Prostate gland (tissue), 2 donors: Measurements from ENCODE around the gene PDZRN4. TPM values are rescaled to one million over a fixed set of nuclear protein-coding genes. Genes with fewer than 3 reads are reported as not detected.

Experiments
- DNase-seq: peaks from one replicate; pipeline ENCODE4 v3.0.0-alpha.2; 2019; ENCODE audit warnings: low spot score
- H3K27ac ChIP-seq, 2 donors: fragments of 200-600 bp; sonication (generic); 2 replicates each; pipeline ENCODE4 v1.5.1; 2017 to 2019
- H3K27me3 ChIP-seq: fragments of 200-600 bp; sonication (generic); replicated peaks from 2 replicates; pipeline ENCODE4 v1.5.1; 2019; ENCODE audit not compliant: insufficient read depth
- H3K36me3 ChIP-seq, 2 donors: fragments of 200-600 bp; sonication (generic); 1 replicate in 1 of 2; 2 replicates in 1 of 2; pipeline versions ENCODE4 v1.5.1 to v1.8.1; 2017 to 2019
- H3K4me1 ChIP-seq: fragments of 200-600 bp; sonication (generic); replicated peaks from 2 replicates; pipeline ENCODE4 v1.5.1; 2019
- H3K4me3 ChIP-seq, 2 donors: fragments of 200-600 bp; sonication (generic); 2 replicates each; pipeline ENCODE4 v1.5.1; 2017 to 2019
- H3K9me3 ChIP-seq: fragments of 200-600 bp; sonication (generic); 2 replicates; pipeline ENCODE4 v1.5.1; 2017
- POLR2A ChIP-seq: fragments of 450-650 bp; IDR thresholded peaks from one replicate; pipeline ENCODE4 v1.6.1; 2016; ENCODE audit warnings: antibody characterized with exemption, mild to moderate bottlenecking
- POLR2AphosphoS5 ChIP-seq: sonication (generic); formaldehyde crosslinking; IDR thresholded peaks from one replicate; pipeline ENCODE4 v1.6.1; 2017; ENCODE audit warnings: antibody characterized with exemption
- WGBS: methylation state at CpG from one replicate; pipeline ENCODE4 v1.1.5; 2018; 5-methylcytosine and 5-hydroxymethylcytosine counted together
- intact Hi-C: fragments of 100-400 bp; cut with DNase I; formaldehyde crosslinking; loops from one replicate; pipeline ENCODE4 v1.14.2; 2022
- total RNA-seq, 2 donors: library from RNA; depleted of rRNA; stranded (reverse); fragments of >200 nt; gene quantifications; one replicate each; pipeline ENCODE4 v1.1.0, GENCODE V29; 2016
- TF ChIP-seq, protein P1 (sequence below), 4 experiments: fragments of 200-600 bp in 2 of 4; fragments of 450-650 bp in 2 of 4; sonication (generic) in 2 of 4; IDR thresholded peaks; 1 replicate in 3 of 4; 2 replicates in 1 of 4; pipeline ENCODE4 v1.5.1; 2016 to 2019; ENCODE audit warnings: antibody characterized with exemption in 4 of 4, mild to moderate bottlenecking in 2 of 4, moderate library complexity in 2 of 4

The PDZRN4 gene
- total RNA-seq, 2 donors from 2014 or later, result 6.5 to 21.1 TPM

DNA sequence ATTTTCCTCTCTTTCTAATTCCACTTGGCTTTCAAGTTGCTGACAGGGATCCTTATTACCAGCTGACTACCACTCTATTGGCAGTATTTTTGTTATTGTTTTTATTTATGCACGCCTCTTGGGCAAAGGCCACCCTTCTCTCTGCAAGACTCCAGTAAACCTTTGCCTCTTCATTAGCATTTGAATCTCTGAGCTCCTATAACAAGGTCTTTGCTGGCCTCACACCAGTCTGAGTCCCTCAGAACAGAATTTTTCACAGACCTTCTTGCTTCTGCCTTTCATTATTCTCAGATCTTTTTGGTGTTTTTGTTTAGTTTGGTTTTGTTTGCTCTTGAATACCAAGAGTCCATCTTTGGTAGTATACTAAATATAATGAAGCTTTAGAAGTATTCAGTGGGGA lies 145.9 kb downstream of the PDZRN4 start:
- Histone ChIP-seq H3K4me3 (no peak overlapping the region), H3K9me3 (no peaks in the 10 kb centered on the region), H3K27me3 (no peaks in the 10 kb centered on the region), H3K4me1 (no peaks in the 10 kb centered on the region), H3K36me3 (no peaks in the 10 kb centered on the region), H3K27ac (no peak overlapping the region)
- TF ChIP-seq POLR2AphosphoS5 (no peak), POLR2A (no peak)
- TF ChIP-seq, protein P1, sequence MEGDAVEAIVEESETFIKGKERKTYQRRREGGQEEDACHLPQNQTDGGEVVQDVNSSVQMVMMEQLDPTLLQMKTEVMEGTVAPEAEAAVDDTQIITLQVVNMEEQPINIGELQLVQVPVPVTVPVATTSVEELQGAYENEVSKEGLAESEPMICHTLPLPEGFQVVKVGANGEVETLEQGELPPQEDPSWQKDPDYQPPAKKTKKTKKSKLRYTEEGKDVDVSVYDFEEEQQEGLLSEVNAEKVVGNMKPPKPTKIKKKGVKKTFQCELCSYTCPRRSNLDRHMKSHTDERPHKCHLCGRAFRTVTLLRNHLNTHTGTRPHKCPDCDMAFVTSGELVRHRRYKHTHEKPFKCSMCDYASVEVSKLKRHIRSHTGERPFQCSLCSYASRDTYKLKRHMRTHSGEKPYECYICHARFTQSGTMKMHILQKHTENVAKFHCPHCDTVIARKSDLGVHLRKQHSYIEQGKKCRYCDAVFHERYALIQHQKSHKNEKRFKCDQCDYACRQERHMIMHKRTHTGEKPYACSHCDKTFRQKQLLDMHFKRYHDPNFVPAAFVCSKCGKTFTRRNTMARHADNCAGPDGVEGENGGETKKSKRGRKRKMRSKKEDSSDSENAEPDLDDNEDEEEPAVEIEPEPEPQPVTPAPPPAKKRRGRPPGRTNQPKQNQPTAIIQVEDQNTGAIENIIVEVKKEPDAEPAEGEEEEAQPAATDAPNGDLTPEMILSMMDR (IDR thresholded peaks at IDR 0.05), result no peak
- DNase-seq, result no peak
- intact Hi-C loops, result no loop called here
- 91% methylated on average over 1 of the region's 1 CpG for WGBS

DNA sequence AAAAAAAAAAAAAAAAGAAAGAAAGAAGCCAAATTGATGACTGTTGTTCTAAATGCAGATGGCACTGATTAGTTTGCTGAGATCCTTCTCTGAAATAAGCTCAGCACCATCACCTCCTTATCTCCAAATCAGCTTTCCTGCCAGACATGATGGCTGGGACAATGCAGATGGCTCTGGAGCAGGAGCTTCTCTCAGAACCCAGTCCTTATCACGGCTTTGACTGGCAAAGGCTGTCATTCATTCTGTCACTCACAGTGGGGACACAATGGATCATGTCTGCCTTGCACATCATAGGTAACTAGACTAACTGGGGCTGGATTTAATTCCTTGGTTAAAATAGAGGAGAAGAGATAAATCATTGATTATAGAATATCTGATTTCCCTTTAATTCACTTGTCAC lies 146.3 kb downstream of the PDZRN4 start:
- H3K4me1 ChIP-seq, result no peaks in the 10 kb centered on the region
- H3K27ac ChIP-seq, result no peak overlapping the region
- no peaks in the 10 kb centered on the region for H3K27me3 ChIP-seq
- no peak overlapping the region for H3K4me3 ChIP-seq
- intact Hi-C loops, result no loop called here
- DNase-seq, result no peak
- TF ChIP-seq POLR2A, result no peak
- TF ChIP-seq POLR2AphosphoS5, result no peak
- TF ChIP-seq, protein P1 (IDR thresholded peaks at IDR 0.05), result no peak
- WGBS, result 33% methylated on average over 1 of the region's 1 CpG
- no peaks in the 10 kb centered on the region for H3K36me3 ChIP-seq
- no peaks in the 10 kb centered on the region for H3K9me3 ChIP-seq

DNA sequence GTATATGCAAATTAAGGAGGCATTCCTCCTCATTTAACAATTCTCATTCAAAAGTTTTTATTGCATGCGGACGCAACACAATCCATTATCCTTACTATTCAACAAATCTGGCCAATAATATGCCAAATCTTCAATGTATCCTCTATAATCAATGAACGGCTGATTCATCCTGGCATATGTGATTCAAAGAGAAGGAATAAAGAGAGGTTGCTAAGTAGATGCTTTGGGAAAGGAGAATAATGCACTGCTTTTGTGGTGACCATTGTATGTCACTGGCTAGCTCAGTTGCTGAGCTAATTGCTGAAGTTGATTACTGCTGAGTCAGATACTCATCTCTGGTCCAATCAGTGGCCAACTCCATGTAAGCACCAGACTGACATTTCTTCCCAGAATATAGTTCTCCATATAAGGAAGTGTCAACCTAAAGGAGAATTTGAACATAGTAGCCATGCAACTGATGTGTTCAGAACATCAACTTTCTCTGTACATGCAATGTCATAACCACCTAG lies 148.0 kb downstream of the PDZRN4 start:
- intact Hi-C loops, result no loop called here
- no peak for DNase-seq
- Histone ChIP-seq H3K4me3 (no peak overlapping the region), H3K9me3 (no peaks in the 10 kb centered on the region), H3K36me3 (no peaks in the 10 kb centered on the region), H3K27ac (no peak overlapping the region), H3K27me3 (no peaks in the 10 kb centered on the region), H3K4me1 (no peaks in the 10 kb centered on the region)
- WGBS, result 27% methylated on average over 3 of the region's 3 CpGs
- no peak for TF ChIP-seq POLR2A
- no peak for TF ChIP-seq POLR2AphosphoS5
- TF ChIP-seq, protein P1 (IDR thresholded peaks at IDR 0.05), result no peak

DNA sequence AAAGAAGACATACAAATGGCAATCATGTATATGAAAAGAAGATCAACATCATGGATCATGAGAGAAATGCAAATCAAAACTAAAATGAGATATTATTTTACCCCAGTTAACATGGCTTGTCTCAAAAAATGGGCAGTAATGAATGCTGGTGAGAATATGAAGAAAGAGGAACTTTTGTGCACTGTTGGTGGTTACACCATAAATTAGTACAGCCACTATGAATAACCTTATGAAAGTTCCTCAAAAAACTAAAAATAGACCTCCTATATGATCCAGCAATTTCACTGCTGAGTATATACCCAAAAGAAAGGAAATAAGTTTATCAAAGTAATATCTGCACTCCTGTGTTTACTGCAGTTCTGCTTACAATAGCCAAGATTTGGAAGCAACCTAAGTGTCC lies 151.7 kb downstream of the PDZRN4 start:
- intact Hi-C loops, result no loop called here

More for the DNA sequence above, 151.7 kb downstream of the PDZRN4 start:
- TF ChIP-seq, protein P1 (IDR thresholded peaks at IDR 0.05), result no peak
- TF ChIP-seq POLR2AphosphoS5, result no peak
- TF ChIP-seq POLR2A, result no peak
- no peak for DNase-seq
- no peaks in the 10 kb centered on the region for H3K36me3 ChIP-seq
- no peaks in the 10 kb centered on the region for H3K9me3 ChIP-seq
- H3K4me1 ChIP-seq, result no peaks in the 10 kb centered on the region
- H3K27me3 ChIP-seq, result no peaks in the 10 kb centered on the region
- no peak overlapping the region for H3K27ac ChIP-seq
- H3K4me3 ChIP-seq, result no peak overlapping the region
